PFSK-1 (cell line): ENCODE data around the gene IFT80.

Experiments
- FOXP2 ChIP-seq: optimal IDR thresholded peaks from 2 replicates; pipeline ENCODE3; 2011; ENCODE audit warnings: borderline replicate concordance, control low read depth, inconsistent platforms; ENCODE audit not compliant: insufficient read depth; ENCODE audit errors: extremely low read length, extremely low read depth
- POLR2AphosphoS5 ChIP-seq: IDR thresholded peaks from 2 replicates; pipeline ENCODE4 v1.6.1; 2012; ENCODE audit warnings: low read depth, mild to moderate bottlenecking, control low read depth, low read length, moderate library complexity
- REST ChIP-seq, 2 experiments: IDR thresholded peaks; 2 replicates each; pipeline versions ENCODE4 v1.6.1 to v1.8.0; 2011 to 2012; ENCODE audit warnings: low read depth in 2 of 2, low read length in 2 of 2, control low read depth in 1 of 2, inconsistent platforms in 1 of 2, mild to moderate bottlenecking in 1 of 2, moderate library complexity in 1 of 2; ENCODE audit not compliant: insufficient read depth in 1 of 2
- SIN3A ChIP-seq: IDR thresholded peaks from 2 replicates; pipeline ENCODE4 v1.6.1; 2012; ENCODE audit warnings: mild to moderate bottlenecking, low read length, moderate library complexity, borderline replicate concordance; ENCODE audit not compliant: insufficient read depth
- TAF1 ChIP-seq: IDR thresholded peaks from 2 replicates; pipeline ENCODE4 v1.6.1; 2012; ENCODE audit warnings: low read length, control low read depth, borderline replicate concordance; ENCODE audit not compliant: insufficient read depth

Gene IFT80

DNA sequence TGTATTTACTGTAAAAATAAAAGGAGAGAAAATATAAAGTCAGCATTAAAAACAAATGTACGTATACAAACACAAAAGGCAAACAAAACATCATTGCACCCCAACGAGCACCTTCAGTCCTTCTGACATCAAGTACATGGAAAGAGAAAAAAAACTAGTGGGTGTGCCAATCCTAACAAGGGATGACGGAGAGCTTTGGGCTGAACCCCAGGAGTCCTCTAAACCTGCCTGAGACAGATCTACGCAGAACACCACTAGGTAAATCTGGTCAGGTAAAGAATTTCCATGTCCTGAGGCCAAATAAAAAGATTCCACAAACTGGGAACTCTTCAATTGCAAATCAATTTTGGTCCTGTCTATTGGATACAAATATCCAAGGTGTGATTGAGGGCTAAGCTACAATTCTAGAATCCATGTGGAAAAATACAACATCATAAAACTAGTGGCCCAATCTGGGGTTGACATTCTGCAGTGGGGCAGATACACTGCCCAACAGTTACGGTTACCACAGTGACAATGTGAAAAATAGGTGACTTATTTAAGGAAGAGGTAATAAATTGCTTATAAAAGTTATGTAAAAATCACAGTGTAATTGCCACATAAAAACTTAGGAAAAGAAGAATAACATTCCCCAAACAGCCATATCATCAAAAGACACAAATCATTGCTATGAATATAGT lies 14.2 kb downstream of the IFT80 start:
- no peak for TF ChIP-seq POLR2AphosphoS5
- TF ChIP-seq TAF1, result no peak
- no peak for TF ChIP-seq SIN3A

GRCh38 chr3:160381470-160381869 lies 17.6 kb downstream of the IFT80 start:
- no peak for TF ChIP-seq SIN3A
- TF ChIP-seq REST (IDR thresholded peaks at IDR 0.05; ENCODE audit: insufficient read depth in 1 of 2, low read depth in 2 of 2, low read length in 2 of 2), result no peak
- no peak for TF ChIP-seq POLR2AphosphoS5
- no peak for TF ChIP-seq TAF1
- TF ChIP-seq FOXP2, result no peak

DNA sequence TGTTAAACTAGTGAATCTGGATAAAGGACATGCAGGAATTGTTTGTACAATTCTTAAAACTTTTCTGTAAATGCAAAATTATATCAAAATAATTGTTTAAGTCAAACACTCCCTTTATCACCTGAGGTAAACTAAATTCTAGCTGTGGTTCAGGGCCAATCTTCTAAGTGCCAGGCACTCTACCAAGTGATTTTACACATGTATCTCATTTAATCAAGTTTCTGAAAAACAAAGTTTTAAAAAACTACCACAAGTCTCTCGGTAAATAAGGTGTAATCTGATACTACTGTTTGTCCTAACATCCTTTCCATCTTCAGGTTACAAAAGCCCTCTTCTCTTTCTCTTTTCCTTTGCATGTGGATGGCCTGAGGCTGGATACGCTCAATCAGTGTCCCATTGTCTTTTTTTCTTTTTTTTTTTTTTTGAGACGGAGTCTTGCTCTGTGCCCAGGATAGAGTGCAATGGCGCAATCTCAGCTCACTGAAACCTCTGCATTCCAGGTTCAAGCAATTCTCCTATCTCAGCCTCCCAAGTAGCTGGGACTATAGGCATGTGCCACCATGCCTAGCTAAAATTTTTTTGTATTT lies 19.3 kb downstream of the IFT80 start:
- TF ChIP-seq POLR2AphosphoS5 (no peak), FOXP2 (no peak), TAF1 (no peak), REST (IDR thresholded peaks at IDR 0.05; ENCODE audit: insufficient read depth in 1 of 2, low read depth in 2 of 2, low read length in 2 of 2) (no peak), SIN3A (no peak)

DNA sequence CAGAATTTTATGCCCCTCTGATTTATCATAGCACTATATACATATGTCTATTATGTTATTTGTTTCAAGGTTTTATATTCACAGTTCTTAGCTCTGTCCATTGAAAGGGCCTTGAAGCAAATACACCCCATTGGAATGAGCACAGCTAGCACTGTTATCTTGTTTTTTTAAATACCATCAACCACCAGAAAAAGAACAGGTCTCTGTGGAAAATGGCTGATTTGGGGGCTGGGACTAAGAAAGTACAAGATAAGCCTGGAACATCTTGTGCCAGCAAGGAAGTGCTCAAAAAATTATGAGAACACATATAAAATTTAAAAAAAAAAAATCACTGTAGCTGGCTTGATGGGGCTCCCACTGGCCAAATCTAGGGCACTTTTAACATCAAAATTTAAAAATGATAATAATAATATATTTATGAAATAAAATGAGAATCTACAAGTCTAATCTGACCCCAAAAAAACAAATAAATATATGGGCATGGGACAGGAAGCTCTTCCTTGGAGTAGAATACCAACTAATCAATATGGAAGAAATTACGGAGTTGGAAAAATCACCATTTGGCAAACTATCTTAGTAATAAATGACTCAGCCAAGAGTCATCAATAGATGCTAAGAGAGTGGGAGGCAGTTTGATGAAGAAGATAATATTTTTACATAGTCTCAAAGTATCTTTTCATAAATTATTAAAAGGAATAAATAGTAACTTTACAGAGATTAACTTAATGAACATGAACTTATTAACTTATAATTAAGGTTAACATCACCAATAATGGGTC lies 20.5 kb downstream of the IFT80 start:
- TF ChIP-seq FOXP2 (no peak), POLR2AphosphoS5 (no peak), SIN3A (no peak), REST (IDR thresholded peaks at IDR 0.05; ENCODE audit: insufficient read depth in 1 of 2, low read depth in 2 of 2, low read length in 2 of 2) (no peak), TAF1 (no peak)

DNA sequence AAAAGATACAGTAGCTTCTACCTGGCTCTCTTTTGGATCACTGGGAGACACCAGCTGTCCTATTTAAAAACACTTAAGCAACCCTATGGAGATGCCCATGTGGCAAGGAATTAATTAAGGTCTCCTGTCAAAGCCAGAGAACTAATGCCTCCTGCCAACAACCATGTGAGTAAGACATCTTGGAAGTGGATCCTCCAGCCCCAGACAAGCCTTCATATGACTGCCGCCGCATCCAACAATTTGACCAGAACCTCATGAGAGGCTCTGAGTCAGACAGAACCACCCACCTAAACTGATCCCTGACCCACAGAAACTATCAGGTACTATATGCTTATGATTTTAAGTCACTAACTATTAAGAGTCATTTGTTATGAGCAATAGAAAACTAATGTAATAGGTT lies 22.3 kb downstream of the IFT80 start:
- no peak for TF ChIP-seq FOXP2
- TF ChIP-seq REST (IDR thresholded peaks at IDR 0.05; ENCODE audit: insufficient read depth in 1 of 2, low read depth in 2 of 2, low read length in 2 of 2), result no peak
- TF ChIP-seq SIN3A, result no peak
- no peak for TF ChIP-seq POLR2AphosphoS5
- no peak for TF ChIP-seq TAF1
